ENCODE measurements around the gene AUNIP.
A peak's percentile ranks its signal among the peaks of the same experiment; 100 is the strongest.

The AUNIP gene

GRCh38 chr1:25888426-25888987 is 29.2 kb upstream of the AUNIP start:
- DNase-seq: no peak

GRCh38 chr1:25885602-25886001 is 26.3 kb upstream of the AUNIP start:
- DNase-seq: no peak

GRCh38 chr1:25881266-25881665 is 22.0 kb upstream of the AUNIP start:
- DNase-seq: no peak

GRCh38 chr1:25880518-25880917 is 21.3 kb upstream of the AUNIP start:
- no peak for DNase-seq

GRCh38 chr1:25879675-25880074 is 20.4 kb upstream of the AUNIP start:
- DNase-seq: no peak

- DNase-seq: no peak
These were observed 19.4 kb upstream of the AUNIP start for GRCh38 chr1:25878690-25879089.

- no peak for DNase-seq
These were observed 17.9 kb upstream of the AUNIP start for GRCh38 chr1:25877155-25877554.

GRCh38 chr1:25876693-25877077 is 17.4 kb upstream of the AUNIP start:
- no peak for DNase-seq

- DNase-seq: no peak
These were observed 16.8 kb upstream of the AUNIP start for GRCh38 chr1:25875856-25876692.

- peak; percentile 67 for DNase-seq
These were observed 16.0 kb upstream of the AUNIP start, which contains the start of gene PAQR7 for GRCh38 chr1:25875154-25875855. Gene PAQR7 (minus strand): TSS chr1:25875708. CDS start chr1:25863839, 11,869 bp downstream.

- DNase-seq: no peak
These were observed 15.4 kb upstream of the AUNIP start for GRCh38 chr1:25874635-25875153.

GRCh38 chr1:25874209-25874608 is 15.0 kb upstream of the AUNIP start:
- DNase-seq: no peak

- DNase-seq: no peak
These were observed 13.9 kb upstream of the AUNIP start for GRCh38 chr1:25873120-25873519.

GRCh38 chr1:25872713-25873112 is 13.5 kb upstream of the AUNIP start:
- no peak for DNase-seq

- no peak for DNase-seq
These were observed 12.6 kb upstream of the AUNIP start for GRCh38 chr1:25871704-25872494.

GRCh38 chr1:25871086-25871703 is 11.9 kb upstream of the AUNIP start:
- peak; percentile 36 for DNase-seq

GRCh38 chr1:25870614-25871013 is 11.4 kb upstream of the AUNIP start:
- DNase-seq: no peak

GRCh38 chr1:25869909-25870606 is 10.8 kb upstream of the AUNIP start:
- no peak for DNase-seq

GRCh38 chr1:25867210-25867991 is 8.1 kb upstream of the AUNIP start:
- DNase-seq: peak; percentile 62

- no peak for DNase-seq
These were observed 7.0 kb upstream of the AUNIP start for GRCh38 chr1:25866288-25866687.

- DNase-seq: no peak
These were observed 5.2 kb upstream of the AUNIP start for GRCh38 chr1:25864434-25864833.

Measured in NCI-H82 (cell line).